ENCODE measurements around the gene ANKRD53.

The ANKRD53 gene

DNA sequence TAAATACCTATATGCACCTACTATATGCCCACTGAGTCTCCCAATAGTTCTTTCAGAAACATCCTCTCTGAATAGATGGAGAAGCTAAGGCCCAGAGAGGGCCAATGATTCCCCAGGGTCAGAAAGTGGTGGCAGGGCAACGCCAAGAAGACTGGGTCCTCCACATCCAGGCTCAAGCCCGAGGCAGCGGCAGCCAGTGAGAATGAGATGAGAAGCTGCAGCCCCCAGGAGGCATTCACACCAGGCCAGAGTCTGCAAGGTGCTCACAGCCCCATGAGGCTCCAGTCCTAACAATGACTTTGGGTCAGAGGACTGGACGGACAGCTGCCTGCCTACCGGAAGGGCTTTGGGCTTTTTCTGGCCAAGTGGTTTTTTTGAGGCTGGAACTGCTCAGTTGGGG, 12.7 kb downstream of the ANKRD53 start:
- H3K9me3 ChIP-seq (ENCODE audit: insufficient read depth, low read length): no peaks in the 10 kb centered on the region
- H3K4me2 ChIP-seq (ENCODE audit: low read length): no peak overlapping the region
- no peak overlapping the region for H3K9ac ChIP-seq (ENCODE audit: low read length)
- no peaks in the 10 kb centered on the region for H3K27me3 ChIP-seq (ENCODE audit: low read depth, low read length)
- peaks cover 20% of the 10 kb centered on the region for H3K79me2 ChIP-seq (ENCODE audit: low read length)
- H3K4me1 ChIP-seq (ENCODE audit: low read length): peaks cover 19% of the 10 kb centered on the region
- H2AFZ ChIP-seq (ENCODE audit: low read depth, low read length): no peak overlapping the region
- no peak for TF ChIP-seq EZH2phosphoT487 (IDR thresholded peaks at IDR 0.05; ENCODE audit: low read depth)
- TF ChIP-seq, protein P1, sequence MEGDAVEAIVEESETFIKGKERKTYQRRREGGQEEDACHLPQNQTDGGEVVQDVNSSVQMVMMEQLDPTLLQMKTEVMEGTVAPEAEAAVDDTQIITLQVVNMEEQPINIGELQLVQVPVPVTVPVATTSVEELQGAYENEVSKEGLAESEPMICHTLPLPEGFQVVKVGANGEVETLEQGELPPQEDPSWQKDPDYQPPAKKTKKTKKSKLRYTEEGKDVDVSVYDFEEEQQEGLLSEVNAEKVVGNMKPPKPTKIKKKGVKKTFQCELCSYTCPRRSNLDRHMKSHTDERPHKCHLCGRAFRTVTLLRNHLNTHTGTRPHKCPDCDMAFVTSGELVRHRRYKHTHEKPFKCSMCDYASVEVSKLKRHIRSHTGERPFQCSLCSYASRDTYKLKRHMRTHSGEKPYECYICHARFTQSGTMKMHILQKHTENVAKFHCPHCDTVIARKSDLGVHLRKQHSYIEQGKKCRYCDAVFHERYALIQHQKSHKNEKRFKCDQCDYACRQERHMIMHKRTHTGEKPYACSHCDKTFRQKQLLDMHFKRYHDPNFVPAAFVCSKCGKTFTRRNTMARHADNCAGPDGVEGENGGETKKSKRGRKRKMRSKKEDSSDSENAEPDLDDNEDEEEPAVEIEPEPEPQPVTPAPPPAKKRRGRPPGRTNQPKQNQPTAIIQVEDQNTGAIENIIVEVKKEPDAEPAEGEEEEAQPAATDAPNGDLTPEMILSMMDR (IDR thresholded peaks at IDR 0.05; ENCODE audit: low read depth, low read length): no peak
- H3K4me3 ChIP-seq (ENCODE audit: low read length): no peak overlapping the region
- peaks cover 12% of the 10 kb centered on the region for H3K36me3 ChIP-seq (replicated peaks; ENCODE audit: low read depth, low read length)
- H3K27ac ChIP-seq (ENCODE audit: low read length): no peak overlapping the region
- peaks cover 9% of the 10 kb centered on the region; the same call in 1 of the 2 replicates for H4K20me1 ChIP-seq (ENCODE audit: insufficient read depth, low read length)

DNA sequence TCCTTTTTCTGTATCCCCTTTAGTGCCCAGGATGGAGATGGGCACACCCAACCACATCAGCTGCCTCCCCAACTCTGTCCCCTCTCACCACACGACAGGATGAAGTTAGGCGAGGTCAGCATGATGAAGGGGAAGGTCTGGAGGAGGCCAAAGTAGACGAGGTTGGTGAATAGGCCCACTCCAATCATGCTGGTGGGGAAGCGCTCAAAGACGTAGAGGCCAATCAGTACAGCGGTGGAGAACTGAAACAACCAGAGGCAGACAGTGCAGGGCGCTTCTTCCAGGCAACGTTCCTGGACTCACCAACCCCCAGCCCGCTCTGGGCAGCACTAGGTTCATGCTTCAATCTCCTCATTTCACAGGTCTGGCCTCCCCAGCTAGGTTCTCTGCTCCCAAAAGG, 13.3 kb downstream of the ANKRD53 start:
- no peak overlapping the region for H2AFZ ChIP-seq (ENCODE audit: low read depth, low read length)
- H3K9ac ChIP-seq (ENCODE audit: low read length): no peak overlapping the region
- no peak overlapping the region for H3K27ac ChIP-seq (ENCODE audit: low read length)
- peaks cover 7% of the 10 kb centered on the region for H3K36me3 ChIP-seq (replicated peaks; ENCODE audit: low read depth, low read length)
- peaks cover 20% of the 10 kb centered on the region for H3K79me2 ChIP-seq (ENCODE audit: low read length)
- no peaks in the 10 kb centered on the region for H3K27me3 ChIP-seq (ENCODE audit: low read depth, low read length)
- H3K4me2 ChIP-seq (ENCODE audit: low read length): no peak overlapping the region
- H3K9me3 ChIP-seq (ENCODE audit: insufficient read depth, low read length): no peaks in the 10 kb centered on the region
- H3K4me1 ChIP-seq (ENCODE audit: low read length): peaks cover 19% of the 10 kb centered on the region
- no peak overlapping the region for H3K4me3 ChIP-seq (ENCODE audit: low read length)
- no peak for TF ChIP-seq EZH2phosphoT487 (IDR thresholded peaks at IDR 0.05; ENCODE audit: low read depth)
- TF ChIP-seq, protein P1 (IDR thresholded peaks at IDR 0.05; ENCODE audit: low read depth, low read length): no peak
- peaks cover 9% of the 10 kb centered on the region; the same call in 1 of the 2 replicates for H4K20me1 ChIP-seq (ENCODE audit: insufficient read depth, low read length)

DNA sequence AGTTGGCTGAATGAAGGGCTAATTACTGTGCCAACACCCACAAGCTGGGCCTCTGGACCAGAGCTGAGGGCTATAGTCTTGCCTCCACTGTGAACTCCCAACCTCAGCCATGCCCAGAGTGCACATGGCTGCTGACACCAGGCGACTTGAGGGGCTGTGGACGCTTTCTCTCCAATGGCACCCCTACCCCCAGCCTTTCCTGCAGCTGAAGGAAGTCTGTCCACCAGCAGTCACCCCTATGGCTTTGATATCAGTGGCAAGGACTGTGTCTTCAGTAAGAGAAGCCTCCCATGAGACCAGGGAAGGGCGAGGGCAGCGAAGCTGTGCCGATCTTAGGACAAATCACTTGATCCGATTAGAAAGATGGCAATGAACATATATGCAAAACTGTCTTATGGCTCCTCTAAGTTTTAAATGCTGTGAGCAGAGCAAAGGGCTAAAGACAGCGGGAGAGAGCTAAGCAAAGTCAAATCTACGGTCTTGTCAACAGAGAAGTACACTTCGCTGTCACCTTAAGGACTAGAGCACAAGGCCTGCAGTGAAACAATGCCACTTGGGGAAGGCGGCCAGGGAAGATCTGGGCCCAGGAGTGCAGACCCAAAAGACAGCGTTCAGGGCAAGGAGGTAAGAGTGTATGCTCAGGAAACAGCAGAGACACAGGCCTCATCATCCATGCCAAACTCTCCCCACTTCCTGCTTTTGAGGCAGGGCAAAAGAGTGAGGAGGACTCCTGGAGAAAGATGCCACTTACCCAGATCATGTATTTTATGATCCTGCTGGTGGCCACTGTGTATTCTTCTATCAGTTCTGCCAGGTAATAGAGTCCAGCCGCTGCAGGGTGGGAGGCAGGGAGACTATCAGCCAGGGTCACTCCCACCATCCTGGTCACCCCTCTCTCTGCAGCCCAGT, 14.8 kb downstream of the ANKRD53 start:
- Histone ChIP-seq H4K20me1 (ENCODE audit: insufficient read depth, low read length) (peaks cover 9% of the 10 kb centered on the region; the same call in 1 of the 2 replicates), H3K79me2 (ENCODE audit: low read length) (peaks cover 20% of the 10 kb centered on the region), H2AFZ (ENCODE audit: low read depth, low read length) (no peak overlapping the region), H3K27me3 (ENCODE audit: low read depth, low read length) (no peaks in the 10 kb centered on the region), H3K27ac (ENCODE audit: low read length) (no peak overlapping the region), H3K9me3 (ENCODE audit: insufficient read depth, low read length) (no peaks in the 10 kb centered on the region), H3K4me3 (ENCODE audit: low read length) (peak overlapping the region; percentile 92), H3K4me2 (ENCODE audit: low read length) (peak overlapping the region; percentile 99), H3K9ac (ENCODE audit: low read length) (peak overlapping the region; percentile 84), H3K36me3 (replicated peaks; ENCODE audit: low read depth, low read length) (peaks cover 4% of the 10 kb centered on the region), H3K4me1 (ENCODE audit: low read length) (peaks cover 19% of the 10 kb centered on the region)
- TF ChIP-seq, protein P1 (IDR thresholded peaks at IDR 0.05; ENCODE audit: low read depth, low read length): no peak
- TF ChIP-seq EZH2phosphoT487 (IDR thresholded peaks at IDR 0.05; ENCODE audit: low read depth): no peak

DNA sequence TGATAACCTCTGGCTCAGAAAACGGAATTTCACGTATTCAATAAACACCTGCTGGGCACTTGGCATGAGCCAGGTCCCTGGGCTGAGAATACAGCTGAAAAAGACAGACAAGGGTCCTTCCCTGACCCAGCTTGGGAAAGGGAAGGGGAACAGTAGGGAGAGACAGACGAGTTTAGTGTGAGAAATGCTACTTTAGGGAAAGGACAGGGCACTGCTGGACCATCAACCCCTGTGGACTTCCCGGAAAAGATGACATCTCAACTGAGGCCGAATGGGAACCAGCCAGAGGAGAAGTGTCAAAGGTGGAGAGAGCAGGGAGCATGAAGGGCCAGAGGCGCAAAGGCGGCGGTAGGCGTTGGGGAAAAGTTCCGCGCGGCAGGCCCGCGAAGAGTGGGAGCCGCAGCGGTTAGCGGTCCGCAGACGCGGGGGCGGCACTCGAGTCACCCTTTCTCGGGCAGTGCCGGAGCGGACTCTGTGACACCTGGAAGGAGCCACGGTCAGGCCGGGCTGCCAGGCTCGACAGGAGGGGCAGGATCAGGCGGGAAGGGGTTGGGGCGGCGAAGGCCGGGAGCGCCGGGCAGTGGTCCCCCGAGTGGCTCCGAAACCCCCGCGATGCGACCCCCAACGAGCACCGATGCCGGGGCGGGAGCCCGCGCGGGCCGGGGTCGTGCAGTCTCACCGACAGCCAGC, 15.7 kb downstream of the ANKRD53 start:
- Histone ChIP-seq H3K4me2 (ENCODE audit: low read length) (peak overlapping the region; percentile 99), H3K27ac (ENCODE audit: low read length) (0 out of 2 replicates have a peak overlapping the region, but pooled peaks have one; percentile 2), H3K4me3 (ENCODE audit: low read length) (peak overlapping the region; percentile 92), H3K9ac (ENCODE audit: low read length) (peak overlapping the region; percentile 84), H3K4me1 (ENCODE audit: low read length) (peaks cover 19% of the 10 kb centered on the region), H4K20me1 (ENCODE audit: insufficient read depth, low read length) (peaks cover 9% of the 10 kb centered on the region; the same call in 1 of the 2 replicates), H3K27me3 (ENCODE audit: low read depth, low read length) (no peaks in the 10 kb centered on the region), H3K36me3 (replicated peaks; ENCODE audit: low read depth, low read length) (peaks cover 4% of the 10 kb centered on the region), H2AFZ (ENCODE audit: low read depth, low read length) (no peak overlapping the region), H3K9me3 (ENCODE audit: insufficient read depth, low read length) (no peaks in the 10 kb centered on the region), H3K79me2 (ENCODE audit: low read length) (peaks cover 20% of the 10 kb centered on the region)
- TF ChIP-seq, protein P1 (IDR thresholded peaks at IDR 0.05; ENCODE audit: low read depth, low read length): no peak
- no peak for TF ChIP-seq EZH2phosphoT487 (IDR thresholded peaks at IDR 0.05; ENCODE audit: low read depth)
